GM12874 (cell line): ENCODE measurements around the gene PRKCZ.

ENCODE experiments used
- CTCF ChIP-seq: IDR thresholded peaks from 2 replicates; pipeline ENCODE4 v1.5.1; 2011; ENCODE audit warnings: low read depth, mild to moderate bottlenecking, control low read depth, low read length, moderate library complexity; ENCODE audit not compliant: insufficient read depth

Gene PRKCZ

GRCh38 chr1:2060072-2060471, 9.9 kb downstream of the PRKCZ start:
- no peak for TF ChIP-seq CTCF

DNA sequence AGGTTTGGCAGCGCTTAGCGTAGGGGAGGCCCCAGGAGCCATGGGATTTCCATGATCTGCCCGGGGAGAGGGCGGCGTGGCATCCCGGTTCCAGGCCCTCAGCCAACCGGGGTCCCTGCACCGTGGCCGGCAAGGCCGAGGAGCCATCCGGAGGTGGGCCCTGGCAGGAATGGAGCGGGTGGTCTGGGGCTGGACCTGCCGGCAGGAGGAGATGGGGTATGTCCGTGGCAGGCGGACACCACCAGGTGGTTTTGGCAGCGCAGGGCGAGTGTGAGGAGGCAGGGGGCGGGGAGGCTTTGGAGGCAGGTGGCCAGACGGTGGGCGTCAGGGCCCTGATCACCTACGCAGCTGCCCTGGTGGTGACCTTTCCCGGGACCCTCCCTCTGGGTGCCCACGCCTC, 10.3 kb downstream of the PRKCZ start:
- TF ChIP-seq CTCF: no peak

- TF ChIP-seq CTCF: no peak
Measured at GRCh38 chr1:2061065-2061778, 11.0 kb downstream of the PRKCZ start.

DNA sequence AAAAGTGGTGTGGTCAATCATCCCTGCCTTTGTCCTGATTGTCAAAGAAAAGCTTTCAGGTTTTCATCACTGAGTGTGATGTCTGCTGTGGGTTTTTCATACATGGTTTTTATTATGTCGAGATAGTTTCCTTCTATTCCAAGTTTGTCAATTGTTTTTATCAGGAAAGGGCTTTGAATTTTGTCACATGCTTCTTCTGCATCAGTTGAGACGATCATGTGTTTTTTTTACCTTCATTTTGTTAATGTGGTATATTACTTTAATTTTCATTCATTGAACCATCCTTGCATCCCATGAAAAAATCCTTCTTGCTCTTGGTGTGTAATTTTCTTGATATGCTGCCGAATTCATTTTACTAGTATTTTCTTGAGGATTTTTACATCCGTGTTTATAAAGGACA, 15.5 kb downstream of the PRKCZ start:
- no peak for TF ChIP-seq CTCF

GRCh38 chr1:2067393-2067792, 17.2 kb downstream of the PRKCZ start:
- TF ChIP-seq CTCF: no peak

- TF ChIP-seq CTCF: no peak
Measured at GRCh38 chr1:2067981-2068380, 17.8 kb downstream of the PRKCZ start.

GRCh38 chr1:2068951-2069350, 18.7 kb downstream of the PRKCZ start:
- no peak for TF ChIP-seq CTCF
